ENCODE results near the gene MRPS10.
"Not testable (repeated sequence)": the region's sequence is repeated elsewhere in the genome, so short reads cannot be mapped to it uniquely, and the experiment has no call there.

Gene MRPS10

GRCh38 chr6:42236682-42237473 is 19.2 kb upstream of the MRPS10 start:
- no peak for DNase-seq

- no peak for DNase-seq
These were observed 18.4 kb upstream of the MRPS10 start for GRCh38 chr6:42236030-42236429.

GRCh38 chr6:42232035-42232434 is 14.4 kb upstream of the MRPS10 start:
- DNase-seq: no peak

- no peak for DNase-seq
These were observed 13.0 kb upstream of the MRPS10 start for GRCh38 chr6:42230345-42231321.

GRCh38 chr6:42229506-42230119 is 12.0 kb upstream of the MRPS10 start:
- no peak for DNase-seq

GRCh38 chr6:42228305-42228704 is 10.6 kb upstream of the MRPS10 start:
- no peak for DNase-seq

GRCh38 chr6:42227173-42227850 is 9.7 kb upstream of the MRPS10 start:
- DNase-seq: no peak

- no peak for DNase-seq
These were observed 9.0 kb upstream of the MRPS10 start for GRCh38 chr6:42226645-42227143.

- DNase-seq: no peak
These were observed 8.5 kb upstream of the MRPS10 start for GRCh38 chr6:42226161-42226611.

GRCh38 chr6:42225419-42225818 is 7.8 kb upstream of the MRPS10 start:
- DNase-seq: no peak

- DNase-seq: no peak
These were observed 7.3 kb upstream of the MRPS10 start for GRCh38 chr6:42225029-42225339.

- DNase-seq: peak; percentile 32
These were observed 6.8 kb upstream of the MRPS10 start for GRCh38 chr6:42224222-42225028.

GRCh38 chr6:42222448-42222847 is 4.8 kb upstream of the MRPS10 start:
- no peak for DNase-seq

GRCh38 chr6:42221546-42221945 is 3.9 kb upstream of the MRPS10 start:
- no peak for DNase-seq

GRCh38 chr6:42220807-42221206 is 3.1 kb upstream of the MRPS10 start:
- no peak for DNase-seq

GRCh38 chr6:42217157-42217518 is 523 bp downstream of the MRPS10 start:
- DNase-seq: no peak

- not testable (repeated sequence) for DNase-seq
These were observed 1.2 kb downstream of the MRPS10 start for GRCh38 chr6:42216495-42216894.

GRCh38 chr6:42212442-42212841 is 5.2 kb downstream of the MRPS10 start:
- DNase-seq: no peak

- no peak for DNase-seq
These were observed 5.9 kb downstream of the MRPS10 start for GRCh38 chr6:42211726-42212125.

GRCh38 chr6:42210551-42210950 is 7.1 kb downstream of the MRPS10 start:
- DNase-seq: no peak

- DNase-seq: not testable (repeated sequence)
These were observed 10.1 kb downstream of the MRPS10 start for GRCh38 chr6:42207559-42207958.

GRCh38 chr6:42204768-42205282 is 12.8 kb downstream of the MRPS10 start:
- no peak for DNase-seq

Data from stimulated activated CD4-positive, alpha-beta T cell treated with anti-CD3 and anti-CD28 coated beads, Interleukin-4, amount 100 ng/mL, for 24 hours (primary cell).